Activated CD4-positive, alpha-beta T cell treated with anti-CD3 and anti-CD28 coated beads, Interleukin-10, Interleukin-2, amounts not matched to agents 100 ng/mL and 50 ng/mL, durations not matched to agents 16 hours and 8 hours (primary cell): Measurements from ENCODE around the gene GIMAP5.

Source experiments
- DNase-seq: peaks from one replicate; pipeline ENCODE4 v3.0.0-alpha.2; 2020

Gene GIMAP5

GRCh38 chr7:150737265-150738055 lies at the start of gene GIMAP5:
GIMAP5 (plus strand) TSS chr7:150737418; CDS start chr7:150740885, 3,467 bp downstream.
- DNase-seq, result peak; percentile 71

GRCh38 chr7:150688630-150689029 lies 48.6 kb upstream of the GIMAP5 start:
- DNase-seq, result no peak

GRCh38 chr7:150695654-150696053 lies 41.6 kb upstream of the GIMAP5 start:
- DNase-seq, result no peak

- DNase-seq, result no peak
Measured at GRCh38 chr7:150703209-150703608, 34.0 kb upstream of the GIMAP5 start.

- DNase-seq, result peak; percentile 27
Measured at GRCh38 chr7:150715293-150715692, 21.9 kb upstream of the GIMAP5 start.

- peak; percentile 9 for DNase-seq
Measured at GRCh38 chr7:150715738-150716137, 21.5 kb upstream of the GIMAP5 start.

GRCh38 chr7:150716368-150716767 lies 20.9 kb upstream of the GIMAP5 start, which contains the start of gene GIMAP1:
GIMAP1 (plus strand) TSS chr7:150716613; CDS start chr7:150719048, 2,435 bp downstream.
- peak; percentile 75 for DNase-seq

- no peak for DNase-seq
Measured at GRCh38 chr7:150716939-150717338, 20.3 kb upstream of the GIMAP5 start.

GRCh38 chr7:150717814-150718420 lies 19.3 kb upstream of the GIMAP5 start:
- DNase-seq, result no peak

GRCh38 chr7:150719436-150719835 lies 17.8 kb upstream of the GIMAP5 start:
- no peak for DNase-seq

- DNase-seq, result no peak
Measured at GRCh38 chr7:150719960-150720891, 17.0 kb upstream of the GIMAP5 start.

GRCh38 chr7:150721970-150722373 lies 15.2 kb upstream of the GIMAP5 start:
- no peak for DNase-seq

GRCh38 chr7:150722431-150722931 lies 14.7 kb upstream of the GIMAP5 start:
- no peak for DNase-seq

- no peak for DNase-seq
Measured at GRCh38 chr7:150723467-150723866, 13.8 kb upstream of the GIMAP5 start.

- no peak for DNase-seq
Measured at GRCh38 chr7:150727381-150727780, 9.8 kb upstream of the GIMAP5 start.

GRCh38 chr7:150728011-150728410 lies 9.2 kb upstream of the GIMAP5 start:
- no peak for DNase-seq

- DNase-seq, result no peak
Measured at GRCh38 chr7:150728609-150729008, 8.6 kb upstream of the GIMAP5 start.

GRCh38 chr7:150731916-150732315 lies 5.3 kb upstream of the GIMAP5 start:
- peak; percentile 51 for DNase-seq

- DNase-seq, result peak; percentile 55
Measured at GRCh38 chr7:150732786-150733481, 4.3 kb upstream of the GIMAP5 start.

- peak; percentile 71 for DNase-seq
Measured at GRCh38 chr7:150733482-150734095, 3.6 kb upstream of the GIMAP5 start.

GRCh38 chr7:150734254-150734653 lies 3.0 kb upstream of the GIMAP5 start:
- peak; percentile 79 for DNase-seq
